ENCODE data around the gene MPIG6B. TPM values are rescaled to one million over a fixed set of nuclear protein-coding genes. Genes with fewer than 3 reads are reported as not detected.
A peak's percentile ranks its signal among the peaks of the same experiment; 100 is the strongest.

Gene MPIG6B
- total and polyA plus RNA-seq, 12 donors, result 0.11 to 0.97 (median 0.27) TPM; not detected in 3

GRCh38 chr6:31767096-31767645, 44.0 kb downstream of the MPIG6B start:
- Histone ChIP-seq H3K4me1 (peaks cover 0 to 26% (median 12%) of the 10 kb centered on the region in 9 donors), H3K36me3 (peaks cover 0 to 12% (median 0%) of the 10 kb centered on the region in 9 donors), H3K27me3 (no peaks in the 10 kb centered on the region), H3K27ac (no peak overlapping the region), H3K4me3 (no peak overlapping the region), H3K9me3 (no peaks in the 10 kb centered on the region)
- 80 to 85% methylated on average over 6 of the region's 6 CpGs for WGBS, 2 donors
- intact Hi-C loops (cut with DNase I), result loop anchor here in 4 of 10 donors (5.0 to 10.0 kb wide), 3 partner anchors 40 to 85 kb away; partner anchors contain the start of genes DDAH2 (in 3 of the 4) and LY6G5C (in 2 of the 4)
- TF ChIP-seq CTCF (IDR thresholded peaks at IDR 0.05), result no peak
- ATAC-seq (no peak), DNase-seq (no peak)

GRCh38 chr6:31768363-31769257, 45.4 kb downstream of the MPIG6B start:
- H3K36me3 ChIP-seq, result peaks cover 0 to 12% (median 0%) of the 10 kb centered on the region in 9 donors
- ATAC-seq (peak in 4 of 8 donors; percentile 5 to 40 (median 27)), DNase-seq (no peak)
- no peak for TF ChIP-seq CTCF (IDR thresholded peaks at IDR 0.05)
- H3K4me3 ChIP-seq, result no peak overlapping the region
- WGBS, 2 donors, result 88 to 93% methylated on average over 18 of the region's 18 CpGs
- peak overlapping the region in 1 of 10 donors; percentile 75 for H3K27ac ChIP-seq
- no peaks in the 10 kb centered on the region for H3K9me3 ChIP-seq
- peaks cover 0 to 31% (median 3%) of the 10 kb centered on the region in 9 donors for H3K4me1 ChIP-seq
- H3K27me3 ChIP-seq, result no peaks in the 10 kb centered on the region
- intact Hi-C loops (cut with DNase I), result loop anchor here in 4 of 10 donors (2.0 to 10.0 kb wide), 4 partner anchors 41 to 88 kb away; partner anchors contain the start of genes DDAH2 (in 3 of the 4) and LY6G5C (in 3 of the 4)

- WGBS, 2 donors, result 65 to 70% methylated on average over 12 of the region's 12 CpGs
- Histone ChIP-seq H3K4me3 (no peak overlapping the region), H3K27ac (peak overlapping the region in 1 of 10 donors; percentile 75), H3K4me1 (peaks cover 0 to 30% (median 0%) of the 10 kb centered on the region in 9 donors), H3K36me3 (peaks cover 0 to 12% (median 0%) of the 10 kb centered on the region in 9 donors), H3K9me3 (no peaks in the 10 kb centered on the region), H3K27me3 (no peaks in the 10 kb centered on the region)
- peak; percentile 62 to 76 for DNase-seq
- peak; percentile 46 to 90 (median 71) for TF ChIP-seq CTCF (IDR thresholded peaks at IDR 0.05)
- peak in 7 of 8 donors; percentile 49 to 73 (median 65) for ATAC-seq
- intact Hi-C loops (cut with DNase I), result loop anchor here in 6 of 10 donors (2.0 to 10.0 kb wide), 6 partner anchors 43 to 89 kb away; partner anchors contain the start of genes DDAH2 (in 3 of the 6) and LY6G5C (in 3 of the 6)
These were observed 46.7 kb downstream of the MPIG6B start for GRCh38 chr6:31769684-31770371.

GRCh38 chr6:31770860-31771259, 47.7 kb downstream of the MPIG6B start:
- intact Hi-C loops (cut with DNase I), result loop anchor here in 3 of 10 donors (5.0 to 10.0 kb wide), 2 partner anchors 61 to 64 kb away; no protein-coding TSS in a partner anchor
- ATAC-seq, result no peak
- 90 to 91% methylated on average over 2 of the region's 2 CpGs for WGBS, 2 donors

More at GRCh38 chr6:31770860-31771259, 47.7 kb downstream of the MPIG6B start:
- no peak for TF ChIP-seq CTCF (IDR thresholded peaks at IDR 0.05)
- Histone ChIP-seq H3K9me3 (no peaks in the 10 kb centered on the region), H3K4me3 (no peak overlapping the region), H3K36me3 (peaks cover 0 to 5% (median 0%) of the 10 kb centered on the region in 9 donors), H3K4me1 (peaks cover 0 to 30% (median 0%) of the 10 kb centered on the region in 9 donors), H3K27me3 (no peaks in the 10 kb centered on the region), H3K27ac (no peak overlapping the region)
- no peak for DNase-seq

All from heart right ventricle (tissue), 16 donors.